GM19328 (cell line): ENCODE data around the gene CCL14.
"Not testable (repeated sequence)": the region's sequence is repeated elsewhere in the genome, so short reads cannot be mapped to it uniquely, and the experiment has no call there.

Experiments
- ATAC-seq: cut with Tn5 transposase; IDR thresholded peaks from one replicate; pipeline ENCODE4 v1.9.1; 2021; ENCODE audit warnings: mild to moderate bottlenecking, moderate library complexity; ENCODE audit not compliant: unreplicated experiment

CCL14 gene

GRCh38 chr17:35995346-35995745 lies 8.8 kb upstream of the CCL14 start:
- ATAC-seq = not testable (repeated sequence)

GRCh38 chr17:35991075-35991474 lies 4.5 kb upstream of the CCL14 start:
- no peak for ATAC-seq

DNA sequence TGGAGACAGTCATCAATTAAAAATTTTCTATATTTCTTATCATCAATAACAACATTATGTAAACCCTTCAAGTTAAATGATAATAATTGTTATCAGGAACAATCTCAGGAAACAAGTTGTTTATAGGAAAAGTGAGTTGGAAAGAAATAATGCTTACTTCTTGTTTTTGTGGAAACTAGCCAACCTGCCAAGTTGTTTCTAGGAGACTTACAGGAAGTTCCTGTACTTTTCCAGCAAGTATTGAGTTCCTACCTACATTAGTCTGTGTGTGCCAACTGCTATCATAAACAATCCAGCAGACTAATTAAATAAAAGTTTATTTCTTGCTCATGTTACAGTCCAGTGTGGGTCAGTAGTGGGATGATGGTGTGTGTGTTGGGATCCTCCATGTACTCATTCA lies 1.6 kb upstream of the CCL14 start:
- ATAC-seq = no peak

- no peak for ATAC-seq
Observed at GRCh38 chr17:35984140-35984539, 2.4 kb downstream of the CCL14 start.

DNA sequence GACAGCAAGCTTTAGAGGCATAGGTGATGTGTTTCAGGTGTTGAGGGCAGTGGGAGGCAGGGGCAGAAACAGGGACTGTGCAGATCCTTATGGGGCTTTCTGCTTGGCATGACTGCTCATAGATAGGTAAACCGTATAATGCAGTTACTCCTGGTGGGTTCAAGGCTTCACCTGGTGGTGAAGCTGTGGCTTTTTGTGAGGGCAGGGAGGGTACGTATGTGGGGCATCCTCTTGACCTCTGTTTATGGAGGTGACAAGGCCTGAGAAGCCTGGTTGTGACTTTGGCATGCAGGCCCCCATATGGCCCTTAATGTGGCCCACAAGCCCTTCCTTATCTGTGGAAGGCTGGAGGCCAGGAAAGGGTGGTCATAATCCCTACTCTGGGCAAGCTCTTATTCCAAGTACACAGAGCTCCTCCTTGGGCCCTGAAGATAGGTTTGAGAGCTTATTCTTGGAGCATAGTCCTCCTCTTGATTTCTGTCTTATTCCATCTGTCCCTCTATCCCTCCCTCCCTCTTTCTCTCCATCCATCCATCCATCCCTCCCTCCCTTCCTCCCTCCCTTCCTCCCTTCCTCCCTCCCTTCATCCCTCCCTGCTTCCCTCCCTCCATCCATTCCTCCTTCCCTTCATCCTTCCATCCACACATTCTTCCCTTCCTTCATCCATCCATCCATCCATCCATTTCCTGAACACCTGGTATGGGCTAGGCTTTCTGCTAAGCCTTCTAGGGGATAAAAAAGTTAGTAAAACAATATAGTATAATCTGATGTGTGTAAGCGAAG lies 3.9 kb downstream of the CCL14 start:
- no peak for ATAC-seq

DNA sequence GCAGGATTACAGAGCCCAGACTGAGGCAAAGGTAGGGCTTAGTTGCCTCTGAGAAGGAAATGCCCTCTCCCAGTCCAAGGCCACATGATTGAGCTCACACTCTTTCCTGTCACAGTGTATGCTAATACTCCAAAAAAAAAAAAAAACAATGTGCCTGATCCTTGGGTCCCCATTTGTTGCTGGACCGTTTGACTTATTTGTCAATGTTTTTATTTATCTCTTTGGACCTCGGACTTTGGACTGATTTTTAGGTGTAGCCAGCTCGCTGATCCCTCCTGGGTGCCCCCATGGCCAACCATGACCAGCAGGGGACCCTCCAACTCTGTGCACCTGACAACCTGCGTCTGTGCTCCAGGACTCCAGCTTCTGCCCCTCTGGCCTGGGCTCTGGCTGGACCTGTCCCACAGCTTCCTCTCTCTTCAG lies 4.6 kb downstream of the CCL14 start:
- ATAC-seq = no peak

- ATAC-seq = no peak
Observed at GRCh38 chr17:35981246-35981645, 5.3 kb downstream of the CCL14 start, which contains the start of gene CCL16. CCL16 (minus strand) TSS chr17:35981497; CDS start chr17:35981420, 77 bp downstream.

GRCh38 chr17:35978346-35978745 lies 8.2 kb downstream of the CCL14 start:
- ATAC-seq = no peak

- ATAC-seq = no peak
Observed at GRCh38 chr17:35977509-35977908, 9.0 kb downstream of the CCL14 start.

DNA sequence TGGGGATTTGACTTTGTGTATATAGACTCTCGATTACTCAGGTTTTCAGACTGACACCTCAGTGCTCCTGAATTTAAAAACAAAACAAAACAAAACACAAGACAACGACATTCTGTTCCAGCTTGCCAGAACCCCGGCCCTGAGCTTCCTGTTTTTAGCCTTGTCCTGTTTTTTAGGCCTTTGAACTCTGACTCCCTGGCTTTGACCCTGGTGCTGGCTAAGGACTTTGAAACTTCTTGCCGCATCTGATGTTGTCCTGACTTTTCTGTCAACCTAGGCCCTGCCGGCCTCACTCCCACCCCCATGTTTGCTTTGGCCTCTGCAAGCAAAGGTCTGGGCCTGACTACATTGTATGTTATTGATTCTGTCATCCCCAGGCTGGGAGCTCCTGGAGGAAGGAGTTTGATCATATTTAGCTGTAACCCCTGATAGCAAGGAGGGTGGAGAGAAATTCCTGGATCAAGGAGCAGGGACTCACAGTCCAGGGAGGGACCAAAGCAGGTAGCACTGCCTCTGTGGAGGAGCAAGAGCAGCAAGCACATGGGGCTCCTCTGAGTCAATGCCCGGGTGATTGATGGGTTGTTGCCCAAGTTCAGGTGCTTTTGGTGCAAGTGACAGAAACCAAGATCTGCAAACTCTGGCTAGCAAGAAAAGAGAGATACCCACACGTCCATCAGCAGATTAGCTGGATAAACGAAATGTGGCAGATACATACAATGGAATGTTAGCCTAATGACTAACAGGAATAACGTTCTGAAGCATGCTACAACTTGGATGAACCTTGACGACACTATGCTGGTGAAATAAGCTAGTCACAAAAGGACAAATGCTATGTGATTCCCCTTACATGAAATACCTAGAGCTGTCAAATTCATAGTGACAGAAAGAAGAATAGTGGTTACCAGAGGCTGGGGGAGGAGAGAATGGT lies 12.9 kb downstream of the CCL14 start:
- no peak for ATAC-seq

DNA sequence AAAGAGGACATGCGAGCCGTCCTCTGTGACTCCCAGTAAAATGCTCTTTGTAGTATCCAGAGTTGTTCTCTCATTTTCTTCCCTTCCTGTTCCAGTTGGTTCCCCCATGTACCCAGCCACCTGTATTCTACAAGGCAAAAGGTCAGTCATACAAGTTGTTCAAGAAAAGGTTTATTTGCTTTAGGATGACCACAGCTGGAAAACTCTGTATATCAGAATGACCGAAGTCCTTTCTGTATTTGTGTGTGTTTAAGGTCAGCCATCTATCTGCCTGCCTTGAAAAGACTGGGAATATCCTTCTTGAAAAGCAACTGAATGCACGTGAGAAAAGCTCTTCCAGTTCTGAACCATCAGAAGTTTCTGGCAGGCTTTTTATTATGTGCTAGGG lies 13.6 kb downstream of the CCL14 start:
- ATAC-seq = no peak

- ATAC-seq = no peak
Observed at GRCh38 chr17:35972535-35972934, 14.0 kb downstream of the CCL14 start.

DNA sequence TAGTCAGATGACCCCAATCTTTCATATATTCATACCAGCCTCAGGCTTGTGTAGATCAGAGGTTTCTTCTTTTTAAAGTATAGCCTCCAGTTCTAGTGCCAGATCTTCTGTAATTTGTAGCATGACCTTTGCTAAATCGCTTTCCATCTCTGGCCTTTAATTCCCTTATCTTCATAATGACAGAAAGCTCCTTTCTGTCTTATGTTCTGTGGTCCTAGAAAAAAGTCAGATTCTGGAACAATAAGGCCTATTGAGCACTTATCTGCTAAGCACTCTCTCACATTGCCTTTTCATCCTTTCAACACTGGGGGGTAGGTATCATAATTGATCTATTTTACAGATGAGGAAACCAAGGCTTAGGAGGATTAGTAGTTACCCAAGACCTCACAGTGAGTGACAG lies 14.5 kb downstream of the CCL14 start:
- ATAC-seq = no peak

DNA sequence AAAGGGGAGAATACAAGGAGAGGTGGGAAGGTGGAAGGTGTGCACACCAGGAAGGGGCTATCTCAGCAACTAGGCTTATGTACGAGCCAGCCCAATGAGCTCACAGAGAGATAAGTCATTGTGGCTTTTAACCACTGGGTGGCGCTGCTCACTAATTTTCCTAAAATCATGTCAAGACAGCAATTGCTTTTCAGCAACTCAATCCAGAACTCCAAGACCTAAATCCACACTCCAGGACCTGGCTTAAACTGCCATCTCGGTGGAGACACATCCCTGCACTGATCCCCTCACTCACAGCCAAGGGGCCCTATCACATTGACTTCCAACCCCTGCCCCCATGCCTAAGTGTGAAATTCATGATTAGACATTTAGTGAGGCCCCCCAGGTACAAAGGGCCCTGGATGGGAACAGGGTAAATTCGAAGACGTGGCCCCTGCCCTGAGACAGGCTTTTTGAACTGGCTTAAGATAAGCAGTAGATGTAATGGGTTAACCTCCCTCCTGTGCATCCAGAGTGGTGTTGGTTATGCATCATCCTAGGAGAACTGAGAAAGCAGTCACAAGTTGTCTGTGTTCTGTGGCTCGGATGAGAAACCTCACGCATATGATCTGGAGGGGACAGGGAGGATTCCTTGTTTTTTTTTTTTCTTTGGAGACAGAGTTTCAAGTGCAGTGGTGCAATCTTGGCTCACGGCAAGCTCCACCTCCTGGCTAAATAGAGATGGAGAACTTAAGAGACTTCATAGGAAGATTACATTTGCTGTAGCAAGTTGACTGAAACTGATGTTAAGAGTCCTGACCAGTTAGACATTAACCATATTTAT lies 16.8 kb downstream of the CCL14 start:
- ATAC-seq = no peak

- no peak for ATAC-seq
Observed at GRCh38 chr17:35968520-35969054, 17.9 kb downstream of the CCL14 start.

- no peak for ATAC-seq
Observed at GRCh38 chr17:35965272-35965671, 21.3 kb downstream of the CCL14 start.

- ATAC-seq = no peak
Observed at GRCh38 chr17:35963663-35964062, 22.9 kb downstream of the CCL14 start.

DNA sequence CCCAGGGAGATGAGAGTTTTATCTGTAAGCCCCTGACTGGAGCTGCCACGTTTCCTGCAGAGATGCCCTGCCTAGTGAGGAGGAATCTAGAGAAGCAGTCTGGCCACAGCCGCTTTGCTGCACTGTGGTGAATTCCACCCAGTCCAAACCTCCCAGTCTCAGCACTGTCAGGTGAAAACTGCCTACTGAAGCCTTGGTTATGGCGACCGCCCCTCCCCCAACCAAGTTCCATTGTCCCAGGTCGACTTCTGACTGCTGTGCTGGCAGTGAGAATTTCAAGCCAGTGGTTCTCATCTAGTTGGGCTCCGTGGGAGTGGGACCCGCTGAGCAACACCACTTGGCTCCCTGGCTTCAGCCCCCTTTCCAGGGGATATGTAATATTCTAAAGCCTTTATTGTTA lies 32.8 kb downstream of the CCL14 start:
- ATAC-seq = no peak

DNA sequence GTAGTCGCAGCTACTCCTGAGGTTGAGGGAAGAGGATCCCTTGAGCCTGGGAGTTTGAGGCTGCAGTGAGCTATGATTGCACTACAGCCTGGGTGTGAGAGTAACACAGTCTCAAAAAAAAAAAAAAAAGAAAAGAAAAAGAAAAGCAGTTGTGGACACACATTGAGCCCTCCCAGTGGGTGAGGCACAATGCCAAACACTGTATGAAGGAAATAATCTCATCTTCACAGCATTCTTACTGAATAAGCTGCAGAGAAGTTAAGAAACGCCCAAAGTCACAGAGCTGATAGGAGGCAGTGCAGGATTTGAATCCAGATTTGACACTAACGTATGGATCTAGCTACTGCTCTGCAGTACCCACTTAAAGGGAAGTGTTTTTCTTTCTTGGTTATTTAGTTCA lies 37.1 kb downstream of the CCL14 start:
- ATAC-seq = no peak

GRCh38 chr17:35948092-35948491 lies 38.4 kb downstream of the CCL14 start:
- ATAC-seq = no peak

DNA sequence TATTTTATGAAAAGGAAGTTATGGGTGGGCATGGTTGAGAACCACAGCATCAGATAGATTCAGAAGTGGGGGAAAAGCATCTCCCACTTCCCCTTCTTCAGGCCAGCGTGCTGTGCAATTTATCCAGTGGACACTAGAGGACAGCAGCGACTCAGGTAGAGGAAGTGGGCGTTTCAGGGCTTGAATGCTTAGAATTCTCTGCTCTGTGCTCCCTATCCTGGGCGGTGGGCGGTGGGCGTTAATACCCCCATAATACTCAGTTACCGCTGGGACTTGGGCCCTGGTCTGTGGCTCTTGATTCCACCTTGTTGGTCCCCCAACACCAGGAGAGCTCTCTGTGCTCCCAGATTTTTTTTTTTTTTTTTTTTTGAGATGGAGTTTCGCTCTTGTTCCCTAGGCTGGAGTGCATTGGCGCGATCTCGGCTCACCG lies 39.4 kb downstream of the CCL14 start:
- no peak for ATAC-seq
